ENCODE measurements around the gene PIGL. TPM values are rescaled to one million over a fixed set of nuclear protein-coding genes. Genes with fewer than 3 reads are reported as not detected.
"Not testable (repeated sequence)": the region's sequence is repeated elsewhere in the genome, so short reads cannot be mapped to it uniquely, and the experiment has no call there.

The PIGL gene
- 27.2 and 35.2 TPM in 2 replicates for total RNA-seq (2014; rRNA removed; shearing (Covaris generic))

DNA sequence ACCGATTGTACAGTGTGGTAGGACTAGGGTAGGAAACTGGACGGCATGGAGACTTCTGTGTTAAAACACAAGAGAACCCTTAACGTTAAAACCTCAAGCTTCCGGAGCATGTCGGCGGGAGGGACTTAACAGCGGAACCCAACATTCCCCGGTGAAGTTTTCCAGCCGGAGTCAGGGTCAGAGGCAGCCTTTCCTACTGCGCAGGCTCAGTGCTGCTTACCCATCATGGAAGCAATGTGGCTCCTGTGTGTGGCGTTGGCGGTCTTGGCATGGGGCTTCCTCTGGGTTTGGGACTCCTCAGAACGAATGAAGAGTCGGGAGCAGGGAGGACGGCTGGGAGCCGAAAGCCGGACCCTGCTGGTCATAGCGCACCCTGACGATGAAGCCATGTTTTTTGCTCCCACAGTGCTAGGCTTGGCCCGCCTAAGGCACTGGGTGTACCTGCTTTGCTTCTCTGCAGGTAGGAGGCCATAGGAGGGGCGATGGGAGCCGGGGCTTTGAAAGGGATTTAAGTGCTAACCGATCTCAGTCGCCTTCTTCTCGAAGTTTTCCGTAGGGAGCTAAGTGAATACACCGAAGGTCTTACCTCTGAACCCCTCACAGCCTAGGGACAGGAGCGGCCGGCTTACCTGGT lies at the start of gene PIGL:
TSS of gene PIGL (plus strand) at position 209 of the 634 bp plus-strand sequence. CDS start at position 226, 17 bp downstream.
- no peaks in the 10 kb centered on the region for H3K27me3 ChIP-seq
- H3K4me3 ChIP-seq, result peak within 1 kb of the TSS; percentile 91
- DNase-seq, result peak; percentile 99 to 100
- H3K27ac ChIP-seq, result peak within 1 kb of the TSS; percentile 95
- H3K9me3 ChIP-seq (replicated peaks), result no peaks in the 10 kb centered on the region
- H3K36me3 ChIP-seq, result no peaks in the 10 kb centered on the region
- H3K4me1 ChIP-seq, result peaks cover 5% of the 10 kb centered on the region

DNA sequence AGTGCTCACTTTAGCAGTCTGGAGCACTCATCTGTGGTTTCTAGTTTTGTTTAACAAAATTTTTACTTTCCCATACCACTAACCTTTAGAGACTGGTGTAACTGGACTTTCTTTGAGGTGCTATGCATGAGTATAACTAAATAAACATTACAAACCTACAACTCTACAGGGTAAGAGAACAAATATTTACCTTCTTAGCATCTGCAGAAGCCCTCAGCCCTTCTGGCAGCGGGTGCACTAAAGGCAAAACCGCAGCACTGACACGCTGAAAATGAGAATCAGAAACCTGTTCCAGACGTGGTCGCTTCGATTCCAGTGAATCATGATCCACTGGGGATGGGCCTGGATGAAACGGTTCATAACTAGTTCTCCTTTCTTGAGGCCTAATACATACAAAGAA lies 45.4 kb upstream of the PIGL start:
- no peak overlapping the region for H3K27ac ChIP-seq
- no peak for DNase-seq
- H3K4me3 ChIP-seq, result no peak overlapping the region
- no peaks in the 10 kb centered on the region for H3K27me3 ChIP-seq
- H3K4me1 ChIP-seq, result no peaks in the 10 kb centered on the region
- 0 out of 2 replicates have a peak, but pooled peaks cover 4% of the 10 kb centered on the region for H3K9me3 ChIP-seq (replicated peaks)
- H3K36me3 ChIP-seq, result peaks cover 57% of the 10 kb centered on the region

DNA sequence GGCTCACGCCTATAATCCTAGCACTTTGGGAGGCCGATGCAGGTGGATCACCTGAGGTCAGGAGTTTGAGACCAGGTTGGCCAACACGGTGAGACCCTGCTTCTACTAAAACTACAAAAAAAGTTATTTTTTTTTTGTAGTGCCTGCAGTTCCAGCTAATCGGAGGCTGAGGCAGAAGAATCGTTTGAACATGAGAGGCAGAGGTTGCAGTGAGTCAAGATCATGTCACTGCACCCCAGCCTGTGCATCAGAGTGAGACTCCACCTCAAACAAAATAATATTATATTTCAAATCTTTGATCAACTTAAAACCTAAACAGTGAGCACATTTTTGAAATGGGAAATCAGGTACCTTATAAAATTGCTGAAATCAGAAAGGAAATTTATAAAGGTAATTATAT lies 38.2 kb upstream of the PIGL start:
- H3K27me3 ChIP-seq, result no peaks in the 10 kb centered on the region
- H3K9me3 ChIP-seq (replicated peaks), result peaks cover 4% of the 10 kb centered on the region; the same call in 1 of the 2 replicates
- no peak overlapping the region for H3K4me3 ChIP-seq
- H3K27ac ChIP-seq, result no peak overlapping the region
- DNase-seq, result no peak
- peaks cover 51% of the 10 kb centered on the region for H3K36me3 ChIP-seq
- H3K4me1 ChIP-seq, result no peaks in the 10 kb centered on the region

DNA sequence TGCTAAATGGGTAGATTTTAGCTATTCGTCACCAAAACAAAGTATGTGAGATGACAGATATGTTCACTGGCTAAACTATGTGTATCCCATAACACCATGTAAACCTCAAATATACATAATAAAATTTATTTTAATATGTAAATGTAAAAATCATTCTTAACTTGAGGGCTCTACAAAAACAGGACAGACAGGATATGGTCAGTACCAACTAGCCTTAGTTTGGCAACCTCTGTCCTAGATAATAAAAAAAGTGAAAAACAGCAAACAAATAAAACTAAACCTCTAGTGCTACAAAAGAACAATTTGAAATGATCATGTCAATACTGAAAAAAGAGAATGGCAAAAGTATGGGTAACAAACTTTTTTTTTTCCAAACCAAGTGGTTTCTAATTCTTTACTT lies 35.4 kb upstream of the PIGL start:
- no peaks in the 10 kb centered on the region for H3K4me1 ChIP-seq
- peaks cover 4% of the 10 kb centered on the region; the same call in 1 of the 2 replicates for H3K9me3 ChIP-seq (replicated peaks)
- DNase-seq, result no peak
- H3K27me3 ChIP-seq, result no peaks in the 10 kb centered on the region
- H3K4me3 ChIP-seq, result no peak overlapping the region
- H3K36me3 ChIP-seq, result peaks cover 73% of the 10 kb centered on the region
- H3K27ac ChIP-seq, result no peak overlapping the region

DNA sequence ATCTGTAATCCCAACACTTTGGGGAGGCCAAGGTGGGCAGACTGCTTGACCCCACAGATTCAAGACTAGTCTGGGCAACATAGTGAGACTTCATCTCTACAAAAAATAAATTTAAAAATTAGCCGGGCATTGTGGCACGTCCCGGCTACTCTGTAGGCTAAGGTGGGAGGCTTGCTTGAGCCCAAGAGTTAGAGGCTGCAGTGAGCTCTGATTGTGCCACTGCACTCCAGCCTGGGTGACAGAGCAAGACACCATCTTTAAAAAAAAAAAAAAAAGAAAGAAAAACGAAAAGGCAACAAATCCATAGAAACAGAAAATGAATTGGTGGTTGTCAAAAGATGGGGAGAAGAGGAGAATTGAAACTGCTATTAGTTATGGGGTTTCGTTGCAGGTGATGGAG lies 29.4 kb upstream of the PIGL start:
- H3K27ac ChIP-seq, result no peak overlapping the region
- H3K36me3 ChIP-seq, result peaks cover 77% of the 10 kb centered on the region
- H3K9me3 ChIP-seq (replicated peaks), result no peaks in the 10 kb centered on the region
- H3K4me3 ChIP-seq, result no peak overlapping the region
- DNase-seq, result no peak
- no peaks in the 10 kb centered on the region for H3K27me3 ChIP-seq
- no peaks in the 10 kb centered on the region for H3K4me1 ChIP-seq

DNA sequence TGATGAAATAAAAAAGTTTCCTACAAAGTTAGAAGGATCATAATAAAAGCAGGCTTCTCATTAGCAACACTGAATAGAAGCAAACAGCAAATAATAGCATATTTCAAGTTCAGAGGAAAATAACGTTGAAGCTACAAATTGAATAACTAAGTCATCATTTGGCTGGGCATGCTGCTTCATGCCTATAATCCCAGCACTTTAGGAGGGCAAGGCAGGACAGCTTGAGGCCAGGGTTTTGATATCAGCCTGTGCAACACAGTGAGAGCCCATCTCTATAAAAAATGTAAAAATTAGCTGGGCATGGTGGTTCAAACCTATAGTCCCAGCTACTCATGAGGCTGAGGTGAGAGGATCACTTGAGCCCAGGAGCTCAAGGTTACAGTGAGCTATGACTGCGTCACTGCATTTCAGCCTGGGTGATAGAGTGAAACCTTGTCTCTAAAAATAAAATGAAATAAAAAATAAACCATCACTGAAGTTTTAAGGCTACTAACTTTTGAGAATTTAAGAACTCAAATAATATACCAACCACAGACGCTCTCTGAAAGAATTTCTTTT lies 27.1 kb upstream of the PIGL start:
- Histone ChIP-seq H3K4me1 (no peaks in the 10 kb centered on the region), H3K27me3 (no peaks in the 10 kb centered on the region), H3K36me3 (peaks cover 81% of the 10 kb centered on the region), H3K27ac (no peak overlapping the region), H3K9me3 (replicated peaks) (no peaks in the 10 kb centered on the region), H3K4me3 (no peak overlapping the region)
- DNase-seq, result no peak

DNA sequence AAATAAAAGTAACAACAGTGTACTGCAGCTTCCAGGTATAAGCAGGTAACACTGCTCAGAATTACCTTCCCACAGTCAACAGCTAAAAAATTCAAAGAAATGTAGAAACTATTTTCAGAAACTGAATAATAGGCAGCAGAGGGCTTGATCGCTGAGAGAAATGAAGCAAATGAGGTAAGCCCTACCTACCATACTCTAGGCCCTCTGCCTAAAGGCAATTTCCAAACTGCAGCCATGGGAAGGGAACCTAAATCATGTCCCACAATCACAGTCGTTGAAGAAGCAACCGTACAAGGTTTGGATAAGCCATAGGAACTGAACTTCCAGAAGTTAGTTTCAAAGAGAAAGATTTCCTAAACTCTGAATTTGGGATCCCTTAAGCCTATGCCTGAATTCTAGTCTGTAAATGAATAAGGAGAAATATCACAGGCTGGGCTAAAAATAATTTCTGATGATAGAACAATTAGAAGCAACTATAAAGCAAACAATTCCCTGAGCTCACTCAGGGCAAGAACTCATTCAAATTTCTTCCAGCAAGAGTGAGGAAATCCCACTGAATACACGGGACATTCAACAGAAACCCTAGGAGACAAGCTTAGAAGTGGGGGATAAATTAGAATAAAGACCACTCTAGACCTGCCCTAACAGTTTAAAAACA lies 26.2 kb upstream of the PIGL start:
- Histone ChIP-seq H3K27me3 (no peaks in the 10 kb centered on the region), H3K4me3 (no peak overlapping the region), H3K36me3 (peaks cover 76% of the 10 kb centered on the region), H3K9me3 (replicated peaks) (no peaks in the 10 kb centered on the region), H3K4me1 (no peaks in the 10 kb centered on the region), H3K27ac (no peak overlapping the region)
- no peak for DNase-seq

DNA sequence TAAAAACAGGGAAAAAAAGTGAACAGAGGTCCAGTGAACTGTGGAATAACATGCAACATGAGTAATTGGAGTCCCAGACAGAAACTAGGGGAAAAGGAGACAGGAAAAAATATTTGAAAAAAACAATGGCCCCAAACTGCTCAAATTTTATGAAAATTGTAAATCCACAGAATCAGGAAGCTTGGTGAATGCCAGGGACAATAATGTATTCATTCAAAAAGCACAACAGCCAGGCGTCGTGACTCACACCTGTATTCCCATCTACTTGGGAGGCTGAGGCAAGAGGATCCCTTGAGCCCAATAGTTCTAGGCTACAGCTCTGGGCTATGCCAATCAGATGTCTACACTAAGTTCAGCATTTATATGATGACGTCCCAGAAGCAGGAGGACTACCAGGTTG lies 25.4 kb upstream of the PIGL start:
- Histone ChIP-seq H3K27me3 (no peaks in the 10 kb centered on the region), H3K27ac (no peak overlapping the region)

DNA sequence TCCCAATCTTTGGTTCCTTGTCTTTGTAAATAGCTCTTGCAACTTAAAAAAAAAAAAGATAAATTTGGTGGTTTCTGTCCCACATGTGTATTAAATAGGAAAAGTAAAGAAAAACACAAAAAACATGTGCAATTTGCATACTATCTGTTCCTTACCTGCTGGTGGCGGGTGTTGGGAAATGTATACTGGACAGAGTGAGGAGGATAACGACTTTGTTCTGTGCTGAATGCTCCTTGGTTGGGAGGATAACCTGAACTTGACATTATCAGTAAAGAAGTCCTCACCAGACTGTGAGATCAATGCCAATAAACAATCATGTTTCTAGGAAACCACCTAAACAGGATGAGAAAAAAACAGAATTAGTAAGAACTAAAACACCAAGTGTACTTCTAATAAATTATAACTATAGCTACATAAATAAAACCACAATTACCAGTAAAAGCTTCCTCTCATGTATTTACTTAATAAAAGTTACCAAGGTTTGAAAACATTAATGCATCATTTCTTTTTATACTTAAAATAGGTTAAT lies 22.6 kb upstream of the PIGL start:
- H3K27me3 ChIP-seq; DNase-seq; H3K9me3 ChIP-seq (replicated peaks): not testable (repeated sequence)

More for the DNA sequence above, 25.4 kb upstream of the PIGL start:
- Histone ChIP-seq H3K36me3 (peaks cover 68% of the 10 kb centered on the region), H3K9me3 (replicated peaks) (no peaks in the 10 kb centered on the region), H3K4me3 (no peak overlapping the region), H3K4me1 (no peaks in the 10 kb centered on the region)
- no peak for DNase-seq

DNA sequence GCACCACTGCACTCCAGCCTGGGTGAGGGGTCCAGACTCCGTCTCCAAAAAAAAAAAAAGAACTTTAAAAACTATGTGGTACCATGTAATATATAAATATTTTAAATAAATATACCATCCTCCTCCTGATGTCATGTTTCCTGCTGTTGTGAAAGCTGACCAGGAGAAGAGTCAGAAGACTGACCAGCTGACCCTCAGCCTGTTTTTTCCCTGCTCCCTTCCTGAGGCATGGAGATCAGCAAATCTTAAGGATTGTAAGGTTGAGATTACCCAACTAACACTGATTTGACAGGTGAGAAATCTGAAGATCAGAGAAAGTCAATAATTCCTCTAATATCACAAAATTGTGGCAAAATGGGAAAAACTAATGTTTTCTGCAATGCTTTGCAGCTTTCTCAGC lies 19.7 kb upstream of the PIGL start:
- Histone ChIP-seq H3K27me3 (no peaks in the 10 kb centered on the region), H3K4me3 (no peak overlapping the region), H3K36me3 (peaks cover 39% of the 10 kb centered on the region), H3K27ac (no peak overlapping the region), H3K9me3 (replicated peaks) (0 out of 2 replicates have a peak, but pooled peaks cover 5% of the 10 kb centered on the region), H3K4me1 (no peaks in the 10 kb centered on the region; the same call in 1 of the 2 replicates)
- no peak for DNase-seq

More for the DNA sequence above, 22.6 kb upstream of the PIGL start:
- H3K4me1 ChIP-seq, H3K27ac ChIP-seq, H3K4me3 ChIP-seq: not testable (repeated sequence)
- peaks cover 63% of the 10 kb centered on the region for H3K36me3 ChIP-seq

DNA sequence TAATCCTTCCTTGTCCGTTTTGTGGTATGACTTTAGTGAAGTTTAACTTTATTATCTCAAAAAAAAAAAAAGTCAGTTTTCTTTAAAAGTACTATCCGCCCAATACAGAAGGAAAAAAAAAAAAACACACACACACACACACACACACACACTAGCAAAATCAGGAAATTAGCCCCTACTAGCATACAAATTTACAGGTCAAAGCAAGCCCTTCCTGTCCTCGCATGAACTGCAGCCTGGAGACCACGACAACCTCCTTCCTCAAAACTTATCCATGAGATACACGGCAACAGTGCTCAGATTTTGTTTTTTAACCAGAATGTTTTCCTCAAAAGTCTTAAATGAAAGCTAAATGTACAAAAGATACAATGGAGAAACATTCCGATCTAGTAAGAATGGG lies 17.9 kb upstream of the PIGL start:
- H3K4me1 ChIP-seq, result no peaks in the 10 kb centered on the region; the same call in 1 of the 2 replicates
- H3K27me3 ChIP-seq, result no peaks in the 10 kb centered on the region
- peaks cover 21% of the 10 kb centered on the region for H3K36me3 ChIP-seq
- no peak overlapping the region for H3K27ac ChIP-seq
- 0 out of 2 replicates have a peak, but pooled peaks cover 7% of the 10 kb centered on the region for H3K9me3 ChIP-seq (replicated peaks)
- H3K4me3 ChIP-seq, result no peak overlapping the region
- DNase-seq, result no peak

DNA sequence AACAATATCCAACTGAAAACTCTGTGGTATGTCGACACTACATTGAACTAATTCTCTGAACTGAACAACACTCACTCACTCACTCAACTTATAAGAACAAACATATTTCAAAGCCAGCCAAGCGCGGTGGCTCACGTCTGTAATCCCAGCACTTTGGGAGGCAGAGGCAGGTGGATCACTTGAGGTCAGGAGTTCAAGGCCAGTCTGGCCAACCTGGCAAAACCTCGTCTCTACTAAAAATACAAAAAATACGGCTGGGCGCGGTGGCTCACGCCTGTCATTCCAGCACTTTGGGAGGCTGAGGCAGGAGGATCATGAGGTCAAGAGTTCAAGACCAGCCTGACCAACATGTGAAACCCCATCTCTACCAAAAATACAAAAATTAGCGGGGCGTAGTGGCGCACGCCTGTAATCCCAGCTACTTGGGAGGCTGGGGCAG lies 15.3 kb upstream of the PIGL start:
- not testable (repeated sequence) for DNase-seq; H3K4me3 ChIP-seq; H3K36me3 ChIP-seq; H3K27ac ChIP-seq; H3K9me3 ChIP-seq (replicated peaks); H3K27me3 ChIP-seq; H3K4me1 ChIP-seq

DNA sequence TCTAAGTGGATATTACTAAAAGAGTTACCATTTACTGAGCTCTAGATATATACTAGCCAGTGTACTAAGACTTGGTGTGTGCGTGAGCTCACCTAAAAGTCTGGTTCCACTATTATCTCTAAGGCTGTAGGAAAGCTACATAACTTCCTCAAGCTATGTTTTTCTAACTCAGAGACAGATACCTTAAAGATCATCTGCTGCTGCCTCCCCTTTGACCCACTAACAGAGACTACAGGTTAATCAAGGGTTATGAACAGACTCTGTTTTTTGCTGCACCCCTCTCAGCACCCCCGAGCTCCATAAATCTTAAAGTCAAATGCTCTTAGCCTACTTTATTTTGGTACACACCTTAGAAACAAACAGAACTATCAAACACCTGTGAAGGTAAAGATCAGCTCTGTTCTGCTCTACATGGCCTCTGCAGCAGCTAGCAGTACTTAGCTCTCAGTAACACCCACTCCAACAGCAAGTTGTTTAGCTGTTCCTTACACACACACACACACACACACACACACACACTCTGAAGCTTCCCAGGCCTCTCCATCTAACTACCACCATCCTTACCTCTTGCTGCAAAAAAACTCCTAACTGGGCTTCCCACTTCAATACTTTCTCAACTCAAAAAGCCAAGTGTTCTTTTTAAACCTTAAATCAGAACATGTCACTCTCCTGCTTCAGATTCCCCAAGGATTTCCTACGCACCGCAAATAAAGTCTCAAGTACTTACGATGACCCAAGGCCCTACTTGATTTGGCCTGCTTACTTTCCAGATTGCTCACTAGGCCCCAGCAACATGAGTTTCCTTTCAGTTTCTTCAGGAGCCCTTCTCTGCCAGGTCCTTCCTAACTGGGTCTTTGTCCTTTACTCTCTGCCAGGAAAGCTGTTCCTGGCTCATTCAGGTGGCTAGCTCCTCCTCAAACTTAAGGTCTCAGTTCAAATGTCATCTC lies 14.2 kb upstream of the PIGL start:
- not testable (repeated sequence) for H3K4me1 ChIP-seq; DNase-seq; H3K9me3 ChIP-seq (replicated peaks); H3K27ac ChIP-seq; H3K27me3 ChIP-seq; H3K36me3 ChIP-seq; H3K4me3 ChIP-seq

DNA sequence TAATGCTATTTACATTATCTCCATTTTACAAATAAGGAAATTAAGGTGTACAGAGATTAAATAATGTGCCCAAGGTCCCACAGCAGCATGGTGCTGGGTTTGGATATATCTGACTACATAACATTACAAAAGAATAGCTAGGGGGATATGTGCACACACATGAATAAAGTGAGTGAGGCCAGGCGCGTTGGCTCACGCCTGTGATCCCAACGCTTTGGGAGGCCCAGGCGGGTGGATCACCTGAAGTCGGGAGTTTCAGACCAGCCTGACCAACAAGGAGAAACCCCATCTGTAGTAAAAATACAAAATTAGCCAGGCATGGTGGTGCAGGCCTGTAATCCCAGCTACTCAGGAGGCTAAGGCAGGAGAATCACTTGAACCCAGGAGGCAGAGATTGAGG lies 12.2 kb upstream of the PIGL start:
- not testable (repeated sequence) for H3K4me3 ChIP-seq; H3K27me3 ChIP-seq; H3K9me3 ChIP-seq (replicated peaks); H3K36me3 ChIP-seq; H3K27ac ChIP-seq; DNase-seq; H3K4me1 ChIP-seq

Measured in SJCRH30 (cell line).